Measurements from ENCODE around the gene TBXAS1.

DNA sequence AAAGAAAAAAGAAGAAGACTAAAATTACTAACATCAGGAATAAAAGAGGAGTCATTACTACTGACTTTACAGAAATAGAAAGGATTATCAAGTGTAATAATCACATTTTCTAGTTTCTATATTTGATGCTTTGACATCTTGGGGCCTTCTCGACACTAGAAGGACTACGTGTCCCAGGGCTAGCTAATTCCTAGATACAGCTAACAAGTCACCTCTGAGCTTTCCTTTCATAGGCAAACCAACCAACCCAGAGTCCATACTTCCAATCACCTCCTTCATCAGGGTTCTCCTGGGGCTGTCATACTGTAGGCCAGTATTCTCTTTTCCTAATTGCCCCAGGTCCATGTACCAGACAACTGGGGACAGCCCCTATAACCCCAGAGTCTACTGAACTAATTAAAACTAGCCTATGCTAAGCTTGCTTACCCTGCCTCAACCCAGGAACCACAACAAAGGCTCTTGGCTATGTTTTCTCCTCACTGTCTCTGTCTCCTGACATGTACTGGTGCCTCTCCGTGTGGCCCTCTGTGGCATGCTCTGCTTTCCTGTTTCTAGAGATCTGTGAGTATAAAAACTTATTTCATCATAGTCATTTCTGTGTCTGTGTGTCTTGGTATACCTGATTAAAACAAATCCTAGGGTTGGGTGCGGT lies 240.4 kb downstream of the TBXAS1 start:
- TF ChIP-seq, protein P1, sequence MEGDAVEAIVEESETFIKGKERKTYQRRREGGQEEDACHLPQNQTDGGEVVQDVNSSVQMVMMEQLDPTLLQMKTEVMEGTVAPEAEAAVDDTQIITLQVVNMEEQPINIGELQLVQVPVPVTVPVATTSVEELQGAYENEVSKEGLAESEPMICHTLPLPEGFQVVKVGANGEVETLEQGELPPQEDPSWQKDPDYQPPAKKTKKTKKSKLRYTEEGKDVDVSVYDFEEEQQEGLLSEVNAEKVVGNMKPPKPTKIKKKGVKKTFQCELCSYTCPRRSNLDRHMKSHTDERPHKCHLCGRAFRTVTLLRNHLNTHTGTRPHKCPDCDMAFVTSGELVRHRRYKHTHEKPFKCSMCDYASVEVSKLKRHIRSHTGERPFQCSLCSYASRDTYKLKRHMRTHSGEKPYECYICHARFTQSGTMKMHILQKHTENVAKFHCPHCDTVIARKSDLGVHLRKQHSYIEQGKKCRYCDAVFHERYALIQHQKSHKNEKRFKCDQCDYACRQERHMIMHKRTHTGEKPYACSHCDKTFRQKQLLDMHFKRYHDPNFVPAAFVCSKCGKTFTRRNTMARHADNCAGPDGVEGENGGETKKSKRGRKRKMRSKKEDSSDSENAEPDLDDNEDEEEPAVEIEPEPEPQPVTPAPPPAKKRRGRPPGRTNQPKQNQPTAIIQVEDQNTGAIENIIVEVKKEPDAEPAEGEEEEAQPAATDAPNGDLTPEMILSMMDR (IDR thresholded peaks at IDR 0.05) = no peak
- no peak for TF ChIP-seq ZFX (IDR thresholded peaks at IDR 0.05; ENCODE audit: borderline replicate concordance)

Measured in 22Rv1 (cell line).